H1 (cell line): ENCODE results near the gene KDM5A. TPM values are rescaled to one million over a fixed set of nuclear protein-coding genes. Genes with fewer than 3 reads are reported as not detected.

Source experiments
- CTCF ChIA-PET: fragments of 300-600 bp; sonication (Branson Sonifier 250); formaldehyde crosslinking; loops from one replicate; lab custom pipeline; 2021; ENCODE audit not compliant: partially characterized antibody; lab: Charles Lee
- POLR2A ChIA-PET: fragments of 300-600 bp; sonication (Branson Sonifier 250); formaldehyde crosslinking; loops from one replicate; lab custom pipeline; 2021; ENCODE audit warnings: inconsistent platforms; ENCODE audit not compliant: partially characterized antibody; lab: Charles Lee
- DNase-seq, 2 experiments: peaks; one replicate each; pipeline versions ENCODE4 v3.0.0 to v3.0.0-alpha.2; 2010 to 2022; ENCODE audit warnings: low spot score in 2 of 2, low read depth in 1 of 2, mixed read lengths in 1 of 2
- FAIRE-seq: peaks from 2 replicates; lab custom pipeline; 2011; peaks lifted over from hg19 to GRCh38; lab: Jason Lieb, UNC
- H2AFZ ChIP-seq: 2 replicates; pipeline ENCODE4 v1.8.1; 2012; ENCODE audit warnings: low read length, inconsistent platforms
- H2AK5ac ChIP-seq: 2 replicates; pipeline ENCODE4 v1.6.1; 2013; ENCODE audit warnings: low read depth, low read length
- H2BK120ac ChIP-seq: replicated peaks from 2 replicates; pipeline ENCODE3; 2013; ENCODE audit warnings: low read depth, low read length, inconsistent platforms
- H2BK12ac ChIP-seq: 2 replicates; pipeline ENCODE4 v1.6.1; 2013; ENCODE audit warnings: low read depth, low read length
- H2BK15ac ChIP-seq: 2 replicates; pipeline ENCODE4 v1.6.1; 2013; ENCODE audit warnings: low read length
- H2BK20ac ChIP-seq: 2 replicates; pipeline ENCODE4 v1.6.1; 2013; ENCODE audit warnings: low read length
- H2BK5ac ChIP-seq: 2 replicates; pipeline ENCODE4 v1.6.1; 2013; ENCODE audit warnings: low read depth, low read length
- H3K14ac ChIP-seq: 2 replicates; pipeline ENCODE4 v1.6.1; 2013; ENCODE audit warnings: inconsistent platforms; ENCODE audit not compliant: insufficient read length
- H3K18ac ChIP-seq: 2 replicates; pipeline ENCODE4 v1.6.1; 2013; ENCODE audit warnings: low read length; ENCODE audit errors: extremely low read depth
- H3K23ac ChIP-seq: 2 replicates; pipeline ENCODE4 v1.6.1; 2013; ENCODE audit warnings: inconsistent platforms; ENCODE audit not compliant: insufficient read length
- H3K23me2 ChIP-seq: 2 replicates; pipeline ENCODE4 v1.6.1; 2013; ENCODE audit warnings: low read depth, low read length
- H3K27ac ChIP-seq: 2 replicates; pipeline ENCODE4 v1.6.1; 2011; ENCODE audit warnings: low read depth, low read length, inconsistent platforms
- H3K27me3 ChIP-seq, 4 experiments: replicated peaks in 1 of 4; 1 replicate in 1 of 4; 2 replicates in 3 of 4; pipeline versions ENCODE4 v1.6.1 to v1.8.1; 2011 to 2013; ENCODE audit warnings: low read length in 3 of 4, mild to moderate bottlenecking in 3 of 4, inconsistent platforms in 2 of 4, mixed read lengths in 2 of 4, moderate library complexity in 1 of 4; ENCODE audit not compliant: control insufficient read depth in 3 of 4, insufficient read depth in 3 of 4; ENCODE audit errors: extremely low read depth in 1 of 4
- H3K36me3 ChIP-seq, 4 experiments: 2 replicates each; pipeline versions ENCODE4 v1.6.1 to v1.8.1; 2011 to 2013; ENCODE audit warnings: mild to moderate bottlenecking in 4 of 4, low read length in 3 of 4, moderate library complexity in 2 of 4, control low read depth in 1 of 4, inconsistent platforms in 1 of 4; ENCODE audit not compliant: insufficient read depth in 4 of 4, control insufficient read depth in 2 of 4
- H3K4ac ChIP-seq: replicated peaks from 2 replicates; pipeline ENCODE3; 2013; ENCODE audit warnings: low read length, low read depth, mixed read lengths, inconsistent platforms; ENCODE audit not compliant: insufficient read length
- H3K4me1 ChIP-seq, 4 experiments: replicated peaks in 1 of 4; 1 replicate in 1 of 4; 2 replicates in 3 of 4; pipeline versions ENCODE4 v1.6.1 to v1.8.1; 2011 to 2013; ENCODE audit warnings: low read length in 3 of 4, inconsistent platforms in 2 of 4, mixed read lengths in 1 of 4; ENCODE audit not compliant: insufficient read depth in 4 of 4, control insufficient read depth in 3 of 4
- H3K4me2 ChIP-seq, 2 experiments: 2 replicates each; pipeline versions ENCODE4 v1.6.1 to v1.8.1; 2011 to 2013; ENCODE audit warnings: low read depth in 2 of 2, low read length in 2 of 2, control low read depth in 1 of 2, inconsistent platforms in 1 of 2, mild to moderate bottlenecking in 1 of 2; ENCODE audit not compliant: insufficient read depth in 1 of 2
- H3K4me3 ChIP-seq, 4 experiments: fragments of 200-600, 300-600 bp in 1 of 4; sonication (generic), shearing (Covaris generic), sonication (Bioruptor Twin) in 1 of 4; 2 replicates each; pipeline versions ENCODE4 v1.5.1 to v1.8.1; 2011 to 2016; ENCODE audit warnings: low read length in 4 of 4, low read depth in 3 of 4, control low read depth in 2 of 4, inconsistent platforms in 2 of 4, mild to moderate bottlenecking in 2 of 4, mixed read lengths in 1 of 4, moderate library complexity in 1 of 4; ENCODE audit not compliant: insufficient read depth in 2 of 4; ENCODE audit errors: extremely low read depth in 1 of 4
- H3K56ac ChIP-seq: replicated peaks from 2 replicates; pipeline ENCODE3; 2013; ENCODE audit warnings: low read depth, mild to moderate bottlenecking, mixed read lengths, low read length, inconsistent platforms; ENCODE audit not compliant: insufficient read length
- H3K79me1 ChIP-seq: 2 replicates; pipeline ENCODE4 v1.6.1; 2013; ENCODE audit warnings: low read depth, low read length, control low read depth
- H3K79me2 ChIP-seq, 2 experiments: 2 replicates each; pipeline versions ENCODE4 v1.6.1 to v1.8.1; 2012 to 2013; ENCODE audit warnings: low read length in 2 of 2, mild to moderate bottlenecking in 2 of 2, inconsistent platforms in 1 of 2; ENCODE audit not compliant: insufficient read depth in 2 of 2, control insufficient read depth in 1 of 2
- H3K9ac ChIP-seq, 4 experiments: replicated peaks in 1 of 4; 1 replicate in 1 of 4; 2 replicates in 3 of 4; pipeline versions ENCODE4 v1.6.1 to v1.8.1; 2011 to 2013; ENCODE audit warnings: low read depth in 3 of 4, low read length in 3 of 4, control low read depth in 2 of 4, mild to moderate bottlenecking in 2 of 4, moderate library complexity in 2 of 4, inconsistent platforms in 1 of 4; ENCODE audit errors: extremely low read depth in 1 of 4
- H3K9me3 ChIP-seq, 2 experiments: 2 replicates each; pipeline versions ENCODE4 v1.6.1 to v1.8.1; 2012 to 2013; ENCODE audit warnings: mild to moderate bottlenecking in 2 of 2, moderate library complexity in 2 of 2, control low read depth in 1 of 2, inconsistent platforms in 1 of 2, low read depth in 1 of 2, low read length in 1 of 2, mixed read lengths in 1 of 2; ENCODE audit not compliant: insufficient read depth in 2 of 2
- H4K20me1 ChIP-seq, 2 experiments: replicated peaks in 1 of 2; 2 replicates each; pipeline versions ENCODE3 to v1.8.1; 2011 to 2013; ENCODE audit warnings: inconsistent platforms in 2 of 2, low read length in 2 of 2, mild to moderate bottlenecking in 1 of 2; ENCODE audit not compliant: insufficient read depth in 2 of 2, control insufficient read depth in 1 of 2
- H4K5ac ChIP-seq: 2 replicates; pipeline ENCODE4 v1.6.1; 2013; ENCODE audit warnings: low read length, low read depth, mixed read lengths, inconsistent platforms; ENCODE audit not compliant: insufficient read length
- H4K8ac ChIP-seq: 2 replicates; pipeline ENCODE4 v1.8.0; 2013; ENCODE audit warnings: mild to moderate bottlenecking, moderate library complexity, low read length, inconsistent platforms; ENCODE audit not compliant: insufficient read depth; ENCODE audit errors: extremely low read depth
- H4K91ac ChIP-seq: replicated peaks from 2 replicates; pipeline ENCODE3; 2013; ENCODE audit warnings: low read length, mixed read lengths, inconsistent platforms; ENCODE audit not compliant: insufficient read length
- ASH2L ChIP-seq: fragments of 200-600, 300-600 bp; sonication (generic); IDR thresholded peaks from one replicate; pipeline ENCODE4 v1.7.1; 2017; ENCODE audit warnings: low read length
- BCL11A ChIP-seq, 2 experiments: IDR thresholded peaks; one replicate each; pipeline ENCODE4 v1.6.1; 2011; ENCODE audit warnings: low read depth in 2 of 2, low read length in 2 of 2, mild to moderate bottlenecking in 2 of 2
- WGBS, 2 experiments: shearing (Covaris generic) in 1 of 2; methylation state at CpG; one replicate each; pipeline versions ENCODE4 v1.1.6 to v1.1.7; 2013 to 2015; ENCODE audit warnings: low lambda C conversion rate in 2 of 2, mixed read lengths in 2 of 2, inconsistent platforms in 1 of 2, low coverage in 1 of 2, missing lambda C conversion rate in 1 of 2; ENCODE audit not compliant: insufficient replicate concordance in 2 of 2, insufficient coverage in 1 of 2, insufficient read length in 1 of 2; ENCODE audit errors: extremely low coverage in 1 of 2, missing lambda C conversion rate in 1 of 2; 5-methylcytosine and 5-hydroxymethylcytosine counted together
- polyA plus RNA-seq, 7 experiments: library from polyadenylated mRNA; depleted of rRNA in 3 of 7; stranded (reverse) in 5 of 7; unstranded in 2 of 7; fragments of >200 nt in 5 of 7; fragments of 200-250 nt in 2 of 7; gene quantifications; 1 replicate in 5 of 7; 2 replicates in 1 of 7; 4 replicates in 1 of 7; pipeline versions ENCODE4 v1.2.1 to v1.2.3, GENCODE V29; 2011 to 2013; ENCODE audit warnings: missing spikeins in 2 of 7, mixed read lengths in 2 of 7
- total RNA-seq: library from RNA; stranded (reverse); fragmentation: NEBNext Ultra II Directional; extraction: Animal tissue kit (Norgen Biotek cat#: 25700); gene quantifications from 2 replicates; pipeline ENCODE4 v1.2.1, GENCODE V29; 2021

Gene KDM5A
- total and polyA plus RNA-seq, 2 of the 8 experiments (the other 6 are each of a cell fraction or from before 2014, with no cell fraction given): 6.3 to 36.9 TPM

DNA sequence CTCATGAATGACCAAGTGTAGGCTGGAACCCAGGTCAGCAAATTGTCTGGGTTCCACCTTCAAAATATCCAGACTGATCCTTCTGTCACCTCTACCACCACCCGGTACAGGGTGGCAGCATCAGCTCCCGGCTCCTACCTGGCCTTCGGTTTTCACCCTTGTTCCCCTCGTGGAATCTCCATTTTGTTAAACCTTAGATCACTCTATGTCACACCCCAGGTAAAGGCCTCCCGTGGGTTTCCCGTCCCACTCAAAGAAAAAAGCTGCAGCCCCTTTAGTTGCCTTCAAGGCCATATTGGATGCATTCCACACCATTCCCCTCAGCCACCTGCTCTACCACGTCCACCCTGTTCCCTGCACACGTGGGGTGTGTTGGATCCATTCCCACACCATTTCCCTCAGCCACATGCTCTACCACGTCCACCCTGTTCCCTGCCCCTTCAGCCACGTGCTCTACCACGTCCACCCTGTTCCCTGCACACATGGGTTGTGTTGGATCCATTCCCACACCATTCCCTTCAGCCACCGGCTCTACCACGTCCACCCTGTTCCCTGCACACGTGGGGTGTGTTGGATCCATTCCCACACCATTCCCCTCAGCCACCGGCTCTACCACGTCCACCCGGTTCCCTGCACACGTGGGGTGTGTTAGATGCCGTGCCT is 150.3 kb downstream of the KDM5A start:
- Histone ChIP-seq H3K27ac (no peak overlapping the region), H2AK5ac (0 out of 2 replicates have a peak overlapping the region, but pooled peaks have one; percentile 4), H2AFZ (no peak overlapping the region), H3K18ac (no peak overlapping the region), H3K9ac (no peak overlapping the region), H3K23ac (no peak overlapping the region), H3K79me1 (no peaks in the 10 kb centered on the region), H3K4ac (no peak overlapping the region), H2BK15ac (no peak overlapping the region), H3K56ac (no peak overlapping the region), H3K4me2 (no peak overlapping the region), H3K4me1 (no peaks in the 10 kb centered on the region), H3K79me2 (no peaks in the 10 kb centered on the region), H3K4me3 (no peak overlapping the region), H3K9me3 (peaks cover 8 to 13% of the 10 kb centered on the region in 2 experiments), H2BK20ac (no peak overlapping the region), H2BK120ac (no peak overlapping the region), H4K20me1 (no peaks in the 10 kb centered on the region), H4K8ac (no peak overlapping the region; the same call in 1 of the 2 replicates), H4K91ac (no peak overlapping the region), H3K14ac (no peak overlapping the region), H3K27me3 (no peaks in the 10 kb centered on the region), H3K36me3 (no peaks in the 10 kb centered on the region), H2BK5ac (no peak overlapping the region), H2BK12ac (no peak overlapping the region), H4K5ac (no peak overlapping the region), H3K23me2 (no peaks in the 10 kb centered on the region)
- TF ChIP-seq ASH2L: no peak
- TF ChIP-seq BCL11A (IDR thresholded peaks at IDR 0.05; ENCODE audit: low read depth in 2 of 2, low read length in 2 of 2): no peak
- POLR2A ChIA-PET: no interaction called here
- CTCF ChIA-PET: interaction anchor here (1.2 to 2.5 kb wide), 2 partner anchors 19 to 53 kb away, joined by 3 to 11 read pairs; no protein-coding TSS in a partner anchor
- FAIRE-seq (no peak), DNase-seq (no peak)
- WGBS, 2 experiments: 84% methylated on average over 15 of the region's 19 CpGs; no CpG with 5 or more reads in 1 of the 2 experiments
